SHP77 (cell line): ENCODE measurements around the gene GXYLT1.
"Not testable (repeated sequence)": the region's sequence is repeated elsewhere in the genome, so short reads cannot be mapped to it uniquely, and the experiment has no call there.

Experiments used
- DNase-seq, 2 experiments: peaks; one replicate each; lab custom pipeline; 2025; lab: John Stamatoyannopoulos, UW

GXYLT1 gene

GRCh38 chr12:42145197-42145549 is 499 bp upstream of the GXYLT1 start:
- no peak for DNase-seq

GRCh38 chr12:42144158-42144407 is 591 bp downstream of the GXYLT1 start:
- no peak for DNase-seq

- DNase-seq = no peak
These were observed 1.1 kb downstream of the GXYLT1 start for GRCh38 chr12:42143452-42144157.

- no peak for DNase-seq
These were observed 2.6 kb downstream of the GXYLT1 start for GRCh38 chr12:42141981-42142606.

GRCh38 chr12:42140901-42141300 is 3.8 kb downstream of the GXYLT1 start:
- no peak for DNase-seq

GRCh38 chr12:42135259-42135814 is 9.3 kb downstream of the GXYLT1 start:
- DNase-seq = no peak

- DNase-seq = no peak
These were observed 13.8 kb downstream of the GXYLT1 start for GRCh38 chr12:42130672-42131402.

GRCh38 chr12:42129595-42130204 is 15.0 kb downstream of the GXYLT1 start:
- peak; percentile 3 to 46 for DNase-seq

GRCh38 chr12:42128888-42129287 is 15.8 kb downstream of the GXYLT1 start:
- DNase-seq = no peak

- DNase-seq = no peak
These were observed 16.3 kb downstream of the GXYLT1 start for GRCh38 chr12:42128327-42128726.

GRCh38 chr12:42126963-42127362 is 17.7 kb downstream of the GXYLT1 start:
- DNase-seq = no peak

GRCh38 chr12:42125388-42125767 is 19.3 kb downstream of the GXYLT1 start:
- no peak for DNase-seq

- no peak for DNase-seq
These were observed 19.8 kb downstream of the GXYLT1 start for GRCh38 chr12:42124764-42125387.

GRCh38 chr12:42119085-42119633 is 25.5 kb downstream of the GXYLT1 start:
- DNase-seq = no peak

GRCh38 chr12:42118136-42118879 is 26.4 kb downstream of the GXYLT1 start:
- DNase-seq = no peak

- no peak for DNase-seq
These were observed 35.6 kb downstream of the GXYLT1 start for GRCh38 chr12:42109031-42109430.

- not testable (repeated sequence) for DNase-seq
These were observed 37.9 kb downstream of the GXYLT1 start for GRCh38 chr12:42106791-42107190.

GRCh38 chr12:42104784-42105183 is 39.9 kb downstream of the GXYLT1 start:
- no peak for DNase-seq

GRCh38 chr12:42104087-42104486 is 40.6 kb downstream of the GXYLT1 start:
- no peak for DNase-seq

GRCh38 chr12:42103155-42103554 is 41.5 kb downstream of the GXYLT1 start:
- no peak for DNase-seq

GRCh38 chr12:42102720-42103119 is 42.0 kb downstream of the GXYLT1 start:
- DNase-seq = no peak
